T-cell (primary cell): ENCODE measurements around the gene TRH. TPM values are rescaled to one million over a fixed set of nuclear protein-coding genes. Genes with fewer than 3 reads are reported as not detected.

Experiments
- ATAC-seq, 4 experiments: fragments of 200-7000 bp in 3 of 4; fragments of 150-1000 bp in 1 of 4; cut with Tn5 transposase; replicated peaks in 1 of 4; 1 replicate in 3 of 4; 2 replicates in 1 of 4; pipeline ENCODE4 v1.10.0; 2021; ENCODE audit warnings: moderate library complexity in 3 of 4, mild to moderate bottlenecking in 2 of 4, moderate number of reproducible peaks in 1 of 4
- CTCF ChIA-PET, 2 donors: fragments of 300-600 bp; sonication (Branson Sonifier 250); formaldehyde crosslinking; loops; one replicate each; lab custom pipeline; 2022; ENCODE audit warnings: antibody characterized with exemption in 2 of 2; lab: Charles Lee
- POLR2A ChIA-PET, 2 donors: fragments of 300-600 bp; sonication (Branson Sonifier 250); formaldehyde crosslinking; loops; one replicate each; lab custom pipeline; 2022; ENCODE audit warnings: antibody characterized with exemption in 2 of 2; lab: Charles Lee
- DNase-seq, 35 experiments: peaks; one replicate each; pipeline versions ENCODE4 v3.0.0 to v3.0.0-alpha.2; 2013 to 2023
- H3K27ac ChIP-seq: one replicate; pipeline ENCODE4 v1.5.1; 2013; ENCODE audit warnings: low read length
- H3K27me3 ChIP-seq, 2 experiments: replicated peaks in 1 of 2; 1 replicate in 1 of 2; 2 replicates in 1 of 2; pipeline versions ENCODE4 v1.6.1 to v1.7.0; 2013; ENCODE audit warnings: low read length in 1 of 2, mixed read lengths in 1 of 2; ENCODE audit not compliant: control insufficient read depth in 2 of 2, insufficient read depth in 2 of 2; ENCODE audit errors: extremely low read depth in 1 of 2
- H3K36me3 ChIP-seq, 2 donors: 1 replicate in 1 of 2; 2 replicates in 1 of 2; pipeline versions ENCODE4 v1.6.1 to v1.7.0; 2013; ENCODE audit warnings: low read length in 1 of 2; ENCODE audit not compliant: control insufficient read depth in 2 of 2, insufficient read depth in 1 of 2; ENCODE audit errors: extremely low read depth in 1 of 2
- H3K4me1 ChIP-seq, 2 experiments: 1 replicate in 1 of 2; 2 replicates in 1 of 2; pipeline versions ENCODE4 v1.6.1 to v1.7.0; 2013; ENCODE audit warnings: low read length in 2 of 2, mixed read lengths in 1 of 2; ENCODE audit not compliant: insufficient read depth in 2 of 2, control insufficient read depth in 1 of 2; ENCODE audit errors: extremely low read depth in 1 of 2
- H3K4me3 ChIP-seq, 2 donors: 1 replicate in 1 of 2; 2 replicates in 1 of 2; pipeline versions ENCODE4 v1.5.1 to v1.7.0; 2013; ENCODE audit warnings: mild to moderate bottlenecking in 2 of 2, low read length in 1 of 2, moderate library complexity in 1 of 2; ENCODE audit not compliant: control insufficient read depth in 1 of 2; ENCODE audit errors: extremely low read depth in 1 of 2
- H3K9me3 ChIP-seq: 2 replicates; pipeline ENCODE4 v1.7.0; 2013
- H3K27ac Mint-ChIP-seq, 2 donors: one replicate each; pipeline ENCODE4 v1.8.0; 2020 to 2021; ENCODE audit warnings: mild to moderate bottlenecking in 2 of 2, mixed read lengths in 2 of 2
- H3K27me3 Mint-ChIP-seq, 2 donors: one replicate each; pipeline ENCODE4 v1.8.0; 2021 to 2022; ENCODE audit warnings: mixed read lengths in 2 of 2
- H3K36me3 Mint-ChIP-seq: one replicate; pipeline ENCODE4 v1.8.0; 2021; ENCODE audit warnings: mixed read lengths
- H3K4me1 Mint-ChIP-seq, 3 donors: one replicate each; pipeline ENCODE4 v1.8.0; 2020 to 2022; ENCODE audit warnings: mixed read lengths in 3 of 3, mild to moderate bottlenecking in 1 of 3
- H3K4me3 Mint-ChIP-seq, 3 donors: one replicate each; pipeline ENCODE4 v1.8.0; 2020 to 2022; ENCODE audit warnings: mild to moderate bottlenecking in 3 of 3, mixed read lengths in 3 of 3, moderate library complexity in 3 of 3
- H3K9me3 Mint-ChIP-seq, 3 donors: one replicate each; pipeline ENCODE4 v1.8.0; 2020 to 2022; ENCODE audit warnings: mixed read lengths in 3 of 3
- WGBS: methylation state at CpG from one replicate; pipeline ENCODE4 v1.1.5; 2013; ENCODE audit warnings: missing lambda C conversion rate; ENCODE audit not compliant: insufficient coverage; 5-methylcytosine and 5-hydroxymethylcytosine counted together
- total RNA-seq, 35 experiments: library from RNA in 6 of 35; stranded (reverse) in 6 of 35; fragments of 120-200 nt in 1 of 35; gene quantifications; one replicate each; pipeline versions ENCODE4 v1.2.1 to v1.2.4 and lab custom pipeline; 2013 to 2026

TRH gene
- total RNA-seq, 5 donors from 2014 or later (not counting 1 experiment from before 2014, with no cell fraction given): not detected

- CTCF ChIA-PET: no interaction called here
- Mint-ChIP-seq H3K27me3 (peaks cover 7 to 8% of the 10 kb centered on the region in 2 donors), H3K36me3 (no peaks in the 10 kb centered on the region), H3K27ac (no peak overlapping the region), H3K9me3 (no peaks in the 10 kb centered on the region), H3K4me3 (no peak overlapping the region), H3K4me1 (no peaks in the 10 kb centered on the region)
- Histone ChIP-seq H3K27ac (no peak overlapping the region), H3K27me3 (peaks cover 0 to 8% of the 10 kb centered on the region in 2 experiments), H3K9me3 (no peaks in the 10 kb centered on the region), H3K4me3 (no peak overlapping the region), H3K4me1 (no peaks in the 10 kb centered on the region), H3K36me3 (no peaks in the 10 kb centered on the region)
- no peak for ATAC-seq
- POLR2A ChIA-PET: no interaction called here
- 100% methylated on average over 1 of the region's 6 CpGs for whole genome bisulfite sequencing
- DNase-seq: no peak
These were observed 15.8 kb upstream of the TRH start for GRCh38 chr3:129958755-129959154.

- H3K36me3 Mint-ChIP-seq: no peaks in the 10 kb centered on the region
- no peak overlapping the region for H3K27ac Mint-ChIP-seq
- Histone ChIP-seq H3K9me3 (no peaks in the 10 kb centered on the region), H3K4me3 (no peak overlapping the region), H3K36me3 (no peaks in the 10 kb centered on the region), H3K4me1 (no peaks in the 10 kb centered on the region), H3K27me3 (peaks cover 0 to 8% of the 10 kb centered on the region in 2 experiments), H3K27ac (no peak overlapping the region)
- H3K4me1 Mint-ChIP-seq: no peaks in the 10 kb centered on the region
- no peak for ATAC-seq
- H3K4me3 Mint-ChIP-seq: no peak overlapping the region
- CTCF ChIA-PET: no interaction called here
- POLR2A ChIA-PET: no interaction called here
- peaks cover 3 to 4% of the 10 kb centered on the region in 2 donors for H3K27me3 Mint-ChIP-seq
- no peaks in the 10 kb centered on the region for H3K9me3 Mint-ChIP-seq
- WGBS: 57% methylated on average over 2 of the region's 5 CpGs
- DNase-seq: no peak
These were observed 13.4 kb upstream of the TRH start for GRCh38 chr3:129961141-129961541.

DNA sequence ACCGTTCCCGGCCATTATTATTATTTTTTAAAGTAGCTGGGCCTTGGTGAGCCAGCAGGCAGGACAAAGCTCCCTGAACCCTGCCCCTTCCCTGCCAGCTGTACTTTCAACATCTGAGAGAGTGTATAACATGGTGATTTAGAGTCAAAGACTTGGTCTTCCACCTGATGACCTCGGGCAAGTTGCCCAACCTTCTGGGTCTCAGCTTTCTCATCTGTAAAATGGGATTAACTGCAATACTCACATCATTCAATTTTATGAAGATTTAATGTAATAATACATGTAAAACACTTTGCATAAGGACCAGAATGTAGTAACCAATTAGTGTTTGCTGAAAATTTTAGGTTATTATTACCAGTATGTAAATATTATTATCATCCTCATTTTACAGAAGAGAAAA is 11.9 kb upstream of the TRH start:
- Mint-ChIP-seq H3K4me3 (no peak overlapping the region), H3K9me3 (no peaks in the 10 kb centered on the region), H3K27me3 (peaks cover 3 to 4% of the 10 kb centered on the region in 2 donors), H3K4me1 (no peaks in the 10 kb centered on the region), H3K36me3 (no peaks in the 10 kb centered on the region), H3K27ac (no peak overlapping the region)
- ChIA-PET CTCF (no interaction called here), POLR2A (no interaction called here)
- Histone ChIP-seq H3K9me3 (no peaks in the 10 kb centered on the region), H3K27ac (no peak overlapping the region), H3K27me3 (peaks cover 0 to 8% of the 10 kb centered on the region in 2 experiments), H3K36me3 (no peaks in the 10 kb centered on the region), H3K4me3 (no peak overlapping the region), H3K4me1 (no peaks in the 10 kb centered on the region)
- DNase-seq (no peak), ATAC-seq (no peak)
- no CpG with 5 or more reads among the region's 3 CpGs for WGBS

DNA sequence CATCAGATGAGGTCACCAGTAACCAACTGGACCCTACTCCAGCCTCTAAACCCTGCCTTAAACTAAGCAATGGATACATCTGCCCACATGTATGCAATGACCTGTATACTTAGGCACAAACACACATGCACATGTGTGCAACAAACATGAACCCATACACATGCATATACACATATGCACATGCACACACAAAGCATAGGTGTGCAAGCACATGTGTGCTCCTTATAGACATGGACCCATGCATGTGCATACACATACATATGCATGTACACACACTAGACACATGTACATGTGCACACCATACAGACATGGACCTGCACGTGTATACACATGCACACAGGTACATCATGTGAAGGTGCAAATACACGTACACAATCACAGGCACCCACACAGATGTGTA is 8.6 kb upstream of the TRH start:
- CTCF ChIA-PET: no interaction called here
- no peak for DNase-seq
- no peak overlapping the region for H3K4me3 ChIP-seq
- no peaks in the 10 kb centered on the region for H3K9me3 Mint-ChIP-seq
- POLR2A ChIA-PET: no interaction called here
- no peak for ATAC-seq
- no peak overlapping the region for H3K4me3 Mint-ChIP-seq
- no peaks in the 10 kb centered on the region for H3K36me3 Mint-ChIP-seq
- no peaks in the 10 kb centered on the region for H3K4me1 Mint-ChIP-seq
- no peaks in the 10 kb centered on the region for H3K4me1 ChIP-seq
- no peak overlapping the region for H3K27ac ChIP-seq
- no peak overlapping the region for H3K27ac Mint-ChIP-seq
- WGBS: 70% methylated on average over 2 of the region's 2 CpGs
- peaks cover 3% of the 10 kb centered on the region in 2 donors for H3K27me3 Mint-ChIP-seq
- no peaks in the 10 kb centered on the region for H3K9me3 ChIP-seq
- no peaks in the 10 kb centered on the region for H3K36me3 ChIP-seq
- H3K27me3 ChIP-seq: peaks cover 0 to 5% of the 10 kb centered on the region in 2 experiments

- Histone ChIP-seq H3K27ac (no peak overlapping the region), H3K4me3 (no peak overlapping the region), H3K9me3 (no peaks in the 10 kb centered on the region), H3K4me1 (no peaks in the 10 kb centered on the region), H3K27me3 (peaks cover 0 to 6% of the 10 kb centered on the region in 2 experiments), H3K36me3 (no peaks in the 10 kb centered on the region)
- Mint-ChIP-seq H3K36me3 (no peaks in the 10 kb centered on the region), H3K27ac (no peak overlapping the region), H3K4me1 (no peaks in the 10 kb centered on the region), H3K4me3 (no peak overlapping the region), H3K9me3 (no peaks in the 10 kb centered on the region), H3K27me3 (peaks cover 8 to 9% of the 10 kb centered on the region in 2 donors)
- ATAC-seq (no peak), DNase-seq (no peak)
- 64% methylated on average over 2 of the region's 4 CpGs for WGBS
- ChIA-PET CTCF (no interaction called here), POLR2A (no interaction called here)
These were observed 7.6 kb upstream of the TRH start for GRCh38 chr3:129966876-129967275.

GRCh38 chr3:129967761-129968160 is 6.8 kb upstream of the TRH start:
- H3K36me3 Mint-ChIP-seq: no peaks in the 10 kb centered on the region
- H3K27me3 ChIP-seq: peaks cover 0 to 10% of the 10 kb centered on the region in 2 experiments

More at GRCh38 chr3:129967761-129968160, 6.8 kb upstream of the TRH start:
- no peaks in the 10 kb centered on the region for H3K9me3 Mint-ChIP-seq
- ChIA-PET CTCF (no interaction called here), POLR2A (no interaction called here)
- H3K27ac ChIP-seq: no peak overlapping the region
- no peak overlapping the region for H3K27ac Mint-ChIP-seq
- DNase-seq (no peak), ATAC-seq (no peak)
- H3K9me3 ChIP-seq: no peaks in the 10 kb centered on the region
- H3K4me3 ChIP-seq: no peak overlapping the region
- no peaks in the 10 kb centered on the region for H3K4me1 ChIP-seq
- no CpG with 5 or more reads among the region's 5 CpGs for whole genome bisulfite sequencing
- H3K4me1 Mint-ChIP-seq: no peaks in the 10 kb centered on the region
- no peak overlapping the region for H3K4me3 Mint-ChIP-seq
- no peaks in the 10 kb centered on the region for H3K36me3 ChIP-seq
- peaks cover 16 to 18% of the 10 kb centered on the region in 2 donors for H3K27me3 Mint-ChIP-seq
